ENCODE data around the gene LRP1B.

LRP1B gene

DNA sequence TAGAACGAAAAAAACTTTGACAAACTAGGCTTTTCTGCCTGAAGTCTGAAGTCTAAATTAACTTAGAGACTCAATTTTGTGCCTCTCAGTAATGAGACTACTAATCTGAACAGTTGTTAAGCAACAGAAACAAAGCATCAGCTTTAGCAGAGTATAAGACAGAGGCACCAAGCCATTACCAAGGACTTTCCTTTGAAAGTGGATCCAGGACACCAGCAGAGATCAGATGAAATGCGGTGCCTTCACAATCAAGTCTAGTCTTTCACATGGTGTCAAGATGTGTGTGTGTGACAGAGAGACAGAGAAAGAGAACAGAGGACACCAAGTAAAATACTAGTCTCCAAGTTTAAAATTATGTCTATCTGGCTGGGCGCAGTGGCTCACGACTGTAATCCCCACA is 1502.9 kb downstream of the LRP1B start:
- H3K9me3 Mint-ChIP-seq, result peaks cover 35% of the 10 kb centered on the region
- no peak overlapping the region for H3K4me3 Mint-ChIP-seq
- DNase-seq (ENCODE audit: low spot score), result no peak
- H3K27me3 Mint-ChIP-seq (ENCODE audit: low read depth), result no peaks in the 10 kb centered on the region
- no peak overlapping the region for H3K27ac Mint-ChIP-seq
- no peaks in the 10 kb centered on the region for H3K36me3 Mint-ChIP-seq (ENCODE audit: low read depth)
- no peaks in the 10 kb centered on the region for H3K4me1 Mint-ChIP-seq (ENCODE audit: low read depth)

- Mint-ChIP-seq H3K9me3 (peaks cover 35% of the 10 kb centered on the region), H3K27ac (no peak overlapping the region), H3K4me3 (no peak overlapping the region), H3K27me3 (ENCODE audit: low read depth) (no peaks in the 10 kb centered on the region), H3K4me1 (ENCODE audit: low read depth) (no peaks in the 10 kb centered on the region), H3K36me3 (ENCODE audit: low read depth) (no peaks in the 10 kb centered on the region)
- no peak for DNase-seq (ENCODE audit: low spot score)
Observed at GRCh38 chr2:140627136-140627535, 1503.7 kb downstream of the LRP1B start.

- Mint-ChIP-seq H3K27me3 (ENCODE audit: low read depth) (no peaks in the 10 kb centered on the region), H3K27ac (no peak overlapping the region), H3K4me3 (no peak overlapping the region), H3K9me3 (peaks cover 27% of the 10 kb centered on the region), H3K4me1 (ENCODE audit: low read depth) (no peaks in the 10 kb centered on the region), H3K36me3 (ENCODE audit: low read depth) (no peaks in the 10 kb centered on the region)
- DNase-seq (ENCODE audit: low spot score), result no peak
Observed at GRCh38 chr2:140624200-140624599, 1506.6 kb downstream of the LRP1B start.

DNA sequence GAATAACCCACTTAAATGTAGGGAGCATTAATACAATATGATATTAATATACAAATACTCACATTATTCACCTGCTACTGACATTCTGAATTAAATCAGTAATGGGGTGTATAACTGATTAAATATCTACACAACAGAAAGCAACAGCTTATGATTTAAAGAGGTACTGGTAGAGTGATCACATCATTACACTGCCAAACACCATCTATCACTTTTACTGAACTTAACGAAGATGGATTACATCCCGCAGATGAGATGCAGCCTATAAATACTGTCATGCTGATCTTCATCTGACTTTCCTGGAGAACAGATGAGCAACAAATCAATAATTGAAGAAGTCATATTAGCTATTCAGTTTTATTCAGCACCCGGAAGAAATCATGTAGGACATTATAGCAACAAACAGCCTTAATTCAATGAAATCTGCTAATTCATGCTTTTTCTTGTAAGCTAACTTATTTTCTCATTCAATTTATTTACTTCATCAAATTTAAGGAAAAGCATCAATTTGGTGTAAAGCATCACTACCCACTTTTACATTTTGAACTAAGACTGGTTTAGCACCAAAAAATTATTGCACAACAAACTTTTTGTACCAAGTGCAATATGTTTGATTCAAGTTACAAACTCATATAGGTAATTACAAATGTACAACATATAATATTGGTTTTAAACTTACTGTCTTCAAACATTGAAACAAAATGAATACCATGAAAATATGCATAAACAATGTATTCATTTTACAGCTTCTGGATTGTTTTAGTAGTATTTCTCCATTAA is 1509.0 kb downstream of the LRP1B start:
- DNase-seq (ENCODE audit: low spot score), result no peak
- H3K9me3 Mint-ChIP-seq, result peaks cover 25% of the 10 kb centered on the region
- no peak overlapping the region for H3K4me3 Mint-ChIP-seq
- no peaks in the 10 kb centered on the region for H3K36me3 Mint-ChIP-seq (ENCODE audit: low read depth)
- no peaks in the 10 kb centered on the region for H3K27me3 Mint-ChIP-seq (ENCODE audit: low read depth)
- no peaks in the 10 kb centered on the region for H3K4me1 Mint-ChIP-seq (ENCODE audit: low read depth)
- no peak overlapping the region for H3K27ac Mint-ChIP-seq

DNA sequence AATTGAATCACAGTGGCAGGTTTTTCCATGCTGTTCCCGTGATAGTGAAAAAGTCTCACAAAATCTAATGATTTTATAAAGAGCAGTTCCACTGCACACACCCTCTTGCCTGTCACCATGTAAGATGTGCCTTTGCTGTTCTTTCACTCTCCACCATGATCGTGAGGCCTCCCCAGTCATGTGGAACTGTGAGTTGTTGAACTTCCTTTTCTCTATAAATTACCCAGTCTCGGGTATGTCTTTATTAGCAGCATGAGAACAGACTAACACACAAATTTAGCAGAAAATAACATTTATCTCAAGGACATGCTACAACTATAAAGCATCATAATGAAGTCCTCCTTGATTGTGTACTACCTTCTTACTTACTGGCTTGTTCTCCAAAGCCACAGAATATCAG is 1526.0 kb downstream of the LRP1B start:
- H3K9me3 Mint-ChIP-seq, result peaks cover 13% of the 10 kb centered on the region
- no peaks in the 10 kb centered on the region for H3K27me3 Mint-ChIP-seq (ENCODE audit: low read depth)
- H3K36me3 Mint-ChIP-seq (ENCODE audit: low read depth), result no peaks in the 10 kb centered on the region
- no peaks in the 10 kb centered on the region for H3K4me1 Mint-ChIP-seq (ENCODE audit: low read depth)
- no peak overlapping the region for H3K27ac Mint-ChIP-seq
- H3K4me3 Mint-ChIP-seq, result no peak overlapping the region
- no peak for DNase-seq (ENCODE audit: low spot score)

GRCh38 chr2:140604096-140604495 is 1526.7 kb downstream of the LRP1B start:
- H3K4me1 Mint-ChIP-seq (ENCODE audit: low read depth), result no peaks in the 10 kb centered on the region
- no peak for DNase-seq (ENCODE audit: low spot score)
- no peaks in the 10 kb centered on the region for H3K36me3 Mint-ChIP-seq (ENCODE audit: low read depth)
- no peak overlapping the region for H3K27ac Mint-ChIP-seq
- no peaks in the 10 kb centered on the region for H3K27me3 Mint-ChIP-seq (ENCODE audit: low read depth)
- peaks cover 12% of the 10 kb centered on the region for H3K9me3 Mint-ChIP-seq
- H3K4me3 Mint-ChIP-seq, result no peak overlapping the region

- H3K4me1 Mint-ChIP-seq (ENCODE audit: low read depth), result no peaks in the 10 kb centered on the region
- H3K27ac Mint-ChIP-seq, result no peak overlapping the region
- H3K36me3 Mint-ChIP-seq (ENCODE audit: low read depth), result no peaks in the 10 kb centered on the region
- no peak overlapping the region for H3K4me3 Mint-ChIP-seq
- H3K9me3 Mint-ChIP-seq, result peaks cover 12% of the 10 kb centered on the region
- no peak for DNase-seq (ENCODE audit: low spot score)
- no peaks in the 10 kb centered on the region for H3K27me3 Mint-ChIP-seq (ENCODE audit: low read depth)
Observed at GRCh38 chr2:140603416-140603815, 1527.4 kb downstream of the LRP1B start.

GRCh38 chr2:140601801-140602200 is 1529.0 kb downstream of the LRP1B start:
- Mint-ChIP-seq H3K27me3 (ENCODE audit: low read depth) (no peaks in the 10 kb centered on the region), H3K4me1 (ENCODE audit: low read depth) (no peaks in the 10 kb centered on the region), H3K27ac (no peak overlapping the region), H3K4me3 (no peak overlapping the region), H3K9me3 (peaks cover 6% of the 10 kb centered on the region), H3K36me3 (ENCODE audit: low read depth) (no peaks in the 10 kb centered on the region)
- no peak for DNase-seq (ENCODE audit: low spot score)

DNA sequence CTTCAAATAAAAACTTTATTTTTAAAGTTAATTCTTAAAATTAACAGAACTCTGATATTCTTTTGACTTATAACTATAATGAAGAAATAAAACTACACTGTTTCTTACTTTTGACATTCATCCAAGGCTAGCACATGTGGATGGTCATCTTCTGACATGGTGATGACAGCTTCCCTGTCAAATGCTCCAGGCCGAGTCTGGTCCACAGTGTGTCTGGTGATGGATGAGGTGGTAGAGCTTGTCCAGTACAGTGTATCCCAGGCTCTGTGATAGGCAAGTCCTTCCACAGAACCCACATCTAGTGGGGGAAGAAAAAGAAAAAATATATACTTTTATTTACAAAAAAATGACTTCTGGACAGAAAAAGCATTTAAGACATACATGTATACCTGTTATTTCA is 1529.5 kb downstream of the LRP1B start:
- Mint-ChIP-seq H3K27ac (no peak overlapping the region), H3K36me3 (ENCODE audit: low read depth) (no peaks in the 10 kb centered on the region), H3K4me1 (ENCODE audit: low read depth) (no peaks in the 10 kb centered on the region), H3K27me3 (ENCODE audit: low read depth) (no peaks in the 10 kb centered on the region), H3K4me3 (no peak overlapping the region), H3K9me3 (peaks cover 4% of the 10 kb centered on the region)
- no peak for DNase-seq (ENCODE audit: low spot score)

DNA sequence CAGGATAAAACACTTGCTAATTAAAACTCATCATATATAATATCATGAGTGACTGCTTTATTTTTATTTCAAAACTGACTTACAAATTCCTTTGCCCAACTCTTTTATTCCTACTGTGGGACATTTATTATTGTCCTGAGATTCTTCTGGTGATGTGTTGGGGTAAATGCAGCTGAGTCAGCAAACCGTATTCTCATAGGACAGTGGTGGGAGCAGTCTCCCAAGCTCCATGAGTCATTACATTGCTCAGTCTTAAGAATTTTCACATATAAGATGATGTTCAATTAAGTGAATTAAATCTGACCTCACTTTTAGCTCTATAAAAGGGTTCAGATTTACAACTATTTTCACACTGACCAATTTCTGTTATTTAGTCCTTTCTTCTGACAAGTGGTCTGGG is 1530.7 kb downstream of the LRP1B start:
- H3K9me3 Mint-ChIP-seq, result peaks cover 6% of the 10 kb centered on the region
- H3K4me3 Mint-ChIP-seq, result no peak overlapping the region
- no peak overlapping the region for H3K27ac Mint-ChIP-seq
- no peak for DNase-seq (ENCODE audit: low spot score)
- H3K36me3 Mint-ChIP-seq (ENCODE audit: low read depth), result no peaks in the 10 kb centered on the region
- H3K4me1 Mint-ChIP-seq (ENCODE audit: low read depth), result no peaks in the 10 kb centered on the region
- no peaks in the 10 kb centered on the region for H3K27me3 Mint-ChIP-seq (ENCODE audit: low read depth)

DNA sequence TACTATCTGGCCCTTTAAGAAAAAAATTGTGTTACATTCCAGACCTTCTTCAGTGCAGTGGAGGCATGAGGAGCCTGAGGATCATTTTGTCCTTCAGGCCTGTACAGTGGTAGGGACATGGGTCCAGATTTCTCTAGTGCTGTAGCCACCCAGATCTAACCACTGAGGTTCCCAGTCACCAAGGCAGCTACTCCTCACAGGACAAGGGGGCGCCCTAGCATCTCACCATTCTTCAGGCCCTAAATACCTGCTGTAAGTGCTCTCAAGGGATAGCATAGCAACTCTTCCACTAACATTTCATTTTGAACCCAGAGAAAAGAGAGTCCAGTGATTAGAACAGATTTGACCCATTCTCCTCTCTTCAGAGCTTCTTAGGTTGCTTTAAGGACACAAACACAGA is 1533.0 kb downstream of the LRP1B start:
- no peaks in the 10 kb centered on the region for H3K4me1 Mint-ChIP-seq (ENCODE audit: low read depth)
- no peaks in the 10 kb centered on the region for H3K27me3 Mint-ChIP-seq (ENCODE audit: low read depth)
- no peak overlapping the region for H3K27ac Mint-ChIP-seq
- no peak for DNase-seq (ENCODE audit: low spot score)
- H3K36me3 Mint-ChIP-seq (ENCODE audit: low read depth), result no peaks in the 10 kb centered on the region
- peaks cover 7% of the 10 kb centered on the region for H3K9me3 Mint-ChIP-seq
- no peak overlapping the region for H3K4me3 Mint-ChIP-seq

DNA sequence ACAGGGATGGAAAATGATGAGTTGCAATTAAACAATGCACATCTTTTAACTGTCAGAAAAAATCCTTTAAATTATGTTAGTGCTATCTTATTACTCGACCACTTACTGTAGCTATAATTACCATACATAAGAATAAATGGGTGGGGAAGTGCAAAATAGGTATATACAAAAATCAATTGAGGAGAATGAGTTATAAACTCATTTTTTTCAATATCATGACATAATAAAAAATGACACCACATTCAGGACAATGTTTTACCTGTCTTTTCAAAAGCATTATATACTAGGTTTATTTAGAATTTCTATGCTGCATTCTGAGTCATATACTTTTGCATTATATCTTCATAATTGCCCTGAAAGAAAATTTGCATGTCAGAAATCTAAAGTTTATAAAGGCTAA is 1533.6 kb downstream of the LRP1B start:
- H3K36me3 Mint-ChIP-seq (ENCODE audit: low read depth), result no peaks in the 10 kb centered on the region
- H3K27me3 Mint-ChIP-seq (ENCODE audit: low read depth), result no peaks in the 10 kb centered on the region
- no peak overlapping the region for H3K4me3 Mint-ChIP-seq
- H3K27ac Mint-ChIP-seq, result no peak overlapping the region
- DNase-seq (ENCODE audit: low spot score), result no peak
- no peaks in the 10 kb centered on the region for H3K4me1 Mint-ChIP-seq (ENCODE audit: low read depth)
- H3K9me3 Mint-ChIP-seq, result peaks cover 13% of the 10 kb centered on the region

- H3K36me3 Mint-ChIP-seq (ENCODE audit: low read depth), result no peaks in the 10 kb centered on the region
- H3K27ac Mint-ChIP-seq, result no peak overlapping the region
- peaks cover 13% of the 10 kb centered on the region for H3K9me3 Mint-ChIP-seq
- H3K27me3 Mint-ChIP-seq (ENCODE audit: low read depth), result no peaks in the 10 kb centered on the region
- no peak for DNase-seq (ENCODE audit: low spot score)
- no peaks in the 10 kb centered on the region for H3K4me1 Mint-ChIP-seq (ENCODE audit: low read depth)
- no peak overlapping the region for H3K4me3 Mint-ChIP-seq
Observed at GRCh38 chr2:140596447-140596846, 1534.4 kb downstream of the LRP1B start.

DNA sequence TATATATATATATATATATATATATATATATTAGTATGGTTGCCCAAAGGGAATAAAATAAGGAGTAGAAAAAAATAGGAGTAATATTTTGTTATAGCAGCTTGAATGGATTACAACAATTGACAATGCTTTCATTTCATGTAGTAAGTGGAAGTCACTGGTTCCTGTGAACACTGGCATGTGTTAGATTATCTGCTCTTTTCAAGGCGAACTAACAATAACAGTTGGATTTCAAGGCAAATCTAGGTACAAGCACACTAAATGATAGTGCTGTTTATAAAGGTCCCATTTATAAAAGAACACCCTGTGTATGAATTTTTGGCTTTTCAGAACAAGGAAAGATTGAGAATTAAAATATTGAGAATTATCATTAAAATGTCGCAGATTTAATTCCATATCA is 1535.7 kb downstream of the LRP1B start:
- no peaks in the 10 kb centered on the region for H3K36me3 Mint-ChIP-seq (ENCODE audit: low read depth)
- no peaks in the 10 kb centered on the region for H3K4me1 Mint-ChIP-seq (ENCODE audit: low read depth)
- no peak for DNase-seq (ENCODE audit: low spot score)
- H3K9me3 Mint-ChIP-seq, result peaks cover 13% of the 10 kb centered on the region
- H3K27ac Mint-ChIP-seq, result no peak overlapping the region
- no peak overlapping the region for H3K4me3 Mint-ChIP-seq
- no peaks in the 10 kb centered on the region for H3K27me3 Mint-ChIP-seq (ENCODE audit: low read depth)

GRCh38 chr2:140593132-140593531 is 1537.7 kb downstream of the LRP1B start:
- peaks cover 13% of the 10 kb centered on the region for H3K9me3 Mint-ChIP-seq
- H3K36me3 Mint-ChIP-seq (ENCODE audit: low read depth), result no peaks in the 10 kb centered on the region

More at GRCh38 chr2:140593132-140593531, 1537.7 kb downstream of the LRP1B start:
- H3K4me1 Mint-ChIP-seq (ENCODE audit: low read depth), result no peaks in the 10 kb centered on the region
- H3K27me3 Mint-ChIP-seq (ENCODE audit: low read depth), result no peaks in the 10 kb centered on the region
- no peak overlapping the region for H3K4me3 Mint-ChIP-seq
- no peak for DNase-seq (ENCODE audit: low spot score)
- no peak overlapping the region for H3K27ac Mint-ChIP-seq
